Osteoblast (primary cell): ENCODE results near the gene ITPR3. TPM values are rescaled to one million over a fixed set of nuclear protein-coding genes. Genes with fewer than 3 reads are reported as not detected.

Source experiments
- DNase-seq: peaks from one replicate; pipeline ENCODE4 v3.0.0; 2011; ENCODE audit warnings: low spot score, mixed read lengths; ENCODE audit not compliant: insufficient read length; ENCODE audit errors: missing footprints
- H2AFZ ChIP-seq: 2 replicates; pipeline ENCODE4 v1.6.0; 2011; ENCODE audit warnings: mild to moderate bottlenecking, low read length
- H3K27ac ChIP-seq: 2 replicates; pipeline ENCODE4 v1.5.1; 2011; ENCODE audit warnings: mild to moderate bottlenecking, low read depth, low read length, moderate library complexity
- H3K27me3 ChIP-seq: 2 replicates; pipeline ENCODE4 v1.6.0; 2012; ENCODE audit warnings: mild to moderate bottlenecking, control low read depth, inconsistent platforms, low read length, moderate library complexity; ENCODE audit not compliant: insufficient read depth
- H3K36me3 ChIP-seq: 2 replicates; pipeline ENCODE4 v1.5.1; 2011; ENCODE audit warnings: mild to moderate bottlenecking, low read length, control low read depth, moderate library complexity; ENCODE audit not compliant: insufficient read depth
- H3K4me1 ChIP-seq: 2 replicates; pipeline ENCODE4 v1.5.1; 2011; ENCODE audit warnings: mild to moderate bottlenecking, low read length, control low read depth, moderate library complexity; ENCODE audit not compliant: insufficient read depth
- H3K4me2 ChIP-seq: 2 replicates; pipeline ENCODE4 v1.6.0; 2011; ENCODE audit warnings: mild to moderate bottlenecking, low read length; ENCODE audit not compliant: insufficient read depth
- H3K4me3 ChIP-seq: fragments of 200-600 bp; sonication (generic); 3 replicates; pipeline ENCODE4 v1.5.1; 2012; ENCODE audit warnings: mild to moderate bottlenecking, low read length, inconsistent platforms; ENCODE audit not compliant: insufficient read depth
- H3K79me2 ChIP-seq: 2 replicates; pipeline ENCODE4 v1.6.0; 2012; ENCODE audit warnings: mild to moderate bottlenecking, low read length, control low read depth, inconsistent platforms; ENCODE audit not compliant: insufficient read depth
- H3K9me3 ChIP-seq: 2 replicates; pipeline ENCODE4 v1.5.1; 2011; ENCODE audit warnings: low read depth, low read length, control low read depth
- H4K20me1 ChIP-seq: 2 replicates; pipeline ENCODE4 v1.6.0; 2012; ENCODE audit warnings: mild to moderate bottlenecking, low read length, control low read depth; ENCODE audit not compliant: insufficient read depth
- CTCF ChIP-seq: IDR thresholded peaks from 2 replicates; pipeline ENCODE4 v1.5.1; 2011; ENCODE audit warnings: mild to moderate bottlenecking, low read depth, low read length, moderate library complexity; ENCODE audit errors: extremely low read depth
- total RNA-seq: library from RNA; depleted of rRNA; stranded (reverse); fragments of >200 nt; gene quantifications from 2 replicates; pipeline ENCODE4 v1.2.3, GENCODE V29; 2012

The ITPR3 gene
- total RNA-seq, 1 donor: 46.7 TPM

- DNase-seq: peak; percentile 59
- no peak for TF ChIP-seq CTCF
- Histone ChIP-seq H3K27ac (no peak overlapping the region), H3K4me2 (no peak overlapping the region), H3K9me3 (no peaks in the 10 kb centered on the region), H4K20me1 (no peaks in the 10 kb centered on the region), H3K4me3 (no peak overlapping the region), H3K4me1 (peaks cover 18% of the 10 kb centered on the region), H3K79me2 (no peaks in the 10 kb centered on the region), H3K36me3 (peaks cover 39% of the 10 kb centered on the region), H2AFZ (no peak overlapping the region), H3K27me3 (no peaks in the 10 kb centered on the region)
Measured at GRCh38 chr6:33688451-33689147, 67.5 kb downstream of the ITPR3 start.

GRCh38 chr6:33689148-33689494 lies 68.0 kb downstream of the ITPR3 start:
- peak; percentile 48 for DNase-seq
- no peaks in the 10 kb centered on the region for H3K9me3 ChIP-seq
- H3K27ac ChIP-seq: no peak overlapping the region
- H2AFZ ChIP-seq: no peak overlapping the region
- peaks cover 40% of the 10 kb centered on the region for H3K36me3 ChIP-seq
- H3K27me3 ChIP-seq: no peaks in the 10 kb centered on the region
- H3K4me3 ChIP-seq: no peak overlapping the region
- no peak overlapping the region for H3K4me2 ChIP-seq
- H4K20me1 ChIP-seq: no peaks in the 10 kb centered on the region
- H3K79me2 ChIP-seq: no peaks in the 10 kb centered on the region
- H3K4me1 ChIP-seq: peaks cover 23% of the 10 kb centered on the region
- no peak for TF ChIP-seq CTCF

GRCh38 chr6:33689879-33690278 lies 68.8 kb downstream of the ITPR3 start:
- DNase-seq: peak; percentile 86
- Histone ChIP-seq H3K9me3 (no peaks in the 10 kb centered on the region), H3K36me3 (peaks cover 40% of the 10 kb centered on the region)

GRCh38 chr6:33690766-33691165 lies 69.6 kb downstream of the ITPR3 start:
- Histone ChIP-seq H3K79me2 (peaks cover 7% of the 10 kb centered on the region), H3K27ac (no peak overlapping the region), H3K4me3 (no peak overlapping the region), H3K4me1 (peaks cover 35% of the 10 kb centered on the region), H3K27me3 (no peaks in the 10 kb centered on the region), H2AFZ (no peak overlapping the region), H4K20me1 (no peaks in the 10 kb centered on the region), H3K9me3 (no peaks in the 10 kb centered on the region), H3K36me3 (peaks cover 48% of the 10 kb centered on the region), H3K4me2 (no peak overlapping the region)
- DNase-seq: peak; percentile 59
- TF ChIP-seq CTCF: no peak

More at GRCh38 chr6:33689879-33690278, 68.8 kb downstream of the ITPR3 start:
- no peaks in the 10 kb centered on the region for H4K20me1 ChIP-seq
- no peaks in the 10 kb centered on the region for H3K27me3 ChIP-seq
- H2AFZ ChIP-seq: no peak overlapping the region
- peaks cover 31% of the 10 kb centered on the region for H3K4me1 ChIP-seq
- no peak overlapping the region for H3K4me3 ChIP-seq
- no peak for TF ChIP-seq CTCF
- no peak overlapping the region for H3K27ac ChIP-seq
- no peaks in the 10 kb centered on the region for H3K79me2 ChIP-seq
- no peak overlapping the region for H3K4me2 ChIP-seq
